ENCODE measurements around the gene AP1M2. TPM values are rescaled to one million over a fixed set of nuclear protein-coding genes. Genes with fewer than 3 reads are reported as not detected.

The AP1M2 gene
- total RNA-seq, 1 experiment from 2014 or later, result 127 TPM

DNA sequence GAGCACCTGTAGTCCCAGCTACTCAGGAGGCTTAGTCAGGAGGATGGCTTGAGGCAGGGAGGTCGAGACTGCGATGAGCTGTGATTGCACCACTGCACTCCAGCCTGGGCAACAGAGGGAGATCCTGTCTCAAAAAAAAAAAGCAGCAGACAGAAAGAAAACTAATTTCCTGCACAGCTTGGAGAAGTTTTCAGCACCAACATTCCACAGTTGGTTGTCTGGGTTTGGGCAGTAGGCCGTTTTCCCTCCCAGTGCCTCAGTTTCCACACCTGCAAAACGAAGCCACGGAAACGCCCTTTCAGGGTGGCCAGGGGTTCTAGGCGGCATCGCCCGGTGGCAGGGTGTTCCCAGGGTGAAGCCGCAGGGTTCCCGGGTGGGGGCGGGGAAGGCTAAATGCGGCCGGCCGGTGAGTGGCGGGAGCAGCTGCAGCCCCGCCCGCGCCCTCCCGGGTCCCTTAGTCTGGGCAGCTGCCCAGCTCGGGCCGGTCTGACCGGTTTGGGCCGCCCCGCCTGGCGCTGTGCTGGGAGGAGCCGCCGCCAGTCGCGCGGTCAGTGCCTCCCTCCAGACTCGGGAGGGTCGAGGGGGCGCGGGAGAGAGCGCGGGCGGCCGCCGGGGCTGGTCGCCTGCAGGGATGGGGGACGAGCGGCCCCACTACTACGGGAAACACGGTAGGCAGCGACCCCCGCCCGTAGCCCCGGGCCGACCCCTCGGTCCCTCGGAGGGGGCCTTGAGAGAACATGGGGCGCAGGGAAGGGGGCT lies 38.1 kb upstream of the AP1M2 start, which contains the start of gene SLC44A2 (continued):
- TF ChIP-seq, protein P1, sequence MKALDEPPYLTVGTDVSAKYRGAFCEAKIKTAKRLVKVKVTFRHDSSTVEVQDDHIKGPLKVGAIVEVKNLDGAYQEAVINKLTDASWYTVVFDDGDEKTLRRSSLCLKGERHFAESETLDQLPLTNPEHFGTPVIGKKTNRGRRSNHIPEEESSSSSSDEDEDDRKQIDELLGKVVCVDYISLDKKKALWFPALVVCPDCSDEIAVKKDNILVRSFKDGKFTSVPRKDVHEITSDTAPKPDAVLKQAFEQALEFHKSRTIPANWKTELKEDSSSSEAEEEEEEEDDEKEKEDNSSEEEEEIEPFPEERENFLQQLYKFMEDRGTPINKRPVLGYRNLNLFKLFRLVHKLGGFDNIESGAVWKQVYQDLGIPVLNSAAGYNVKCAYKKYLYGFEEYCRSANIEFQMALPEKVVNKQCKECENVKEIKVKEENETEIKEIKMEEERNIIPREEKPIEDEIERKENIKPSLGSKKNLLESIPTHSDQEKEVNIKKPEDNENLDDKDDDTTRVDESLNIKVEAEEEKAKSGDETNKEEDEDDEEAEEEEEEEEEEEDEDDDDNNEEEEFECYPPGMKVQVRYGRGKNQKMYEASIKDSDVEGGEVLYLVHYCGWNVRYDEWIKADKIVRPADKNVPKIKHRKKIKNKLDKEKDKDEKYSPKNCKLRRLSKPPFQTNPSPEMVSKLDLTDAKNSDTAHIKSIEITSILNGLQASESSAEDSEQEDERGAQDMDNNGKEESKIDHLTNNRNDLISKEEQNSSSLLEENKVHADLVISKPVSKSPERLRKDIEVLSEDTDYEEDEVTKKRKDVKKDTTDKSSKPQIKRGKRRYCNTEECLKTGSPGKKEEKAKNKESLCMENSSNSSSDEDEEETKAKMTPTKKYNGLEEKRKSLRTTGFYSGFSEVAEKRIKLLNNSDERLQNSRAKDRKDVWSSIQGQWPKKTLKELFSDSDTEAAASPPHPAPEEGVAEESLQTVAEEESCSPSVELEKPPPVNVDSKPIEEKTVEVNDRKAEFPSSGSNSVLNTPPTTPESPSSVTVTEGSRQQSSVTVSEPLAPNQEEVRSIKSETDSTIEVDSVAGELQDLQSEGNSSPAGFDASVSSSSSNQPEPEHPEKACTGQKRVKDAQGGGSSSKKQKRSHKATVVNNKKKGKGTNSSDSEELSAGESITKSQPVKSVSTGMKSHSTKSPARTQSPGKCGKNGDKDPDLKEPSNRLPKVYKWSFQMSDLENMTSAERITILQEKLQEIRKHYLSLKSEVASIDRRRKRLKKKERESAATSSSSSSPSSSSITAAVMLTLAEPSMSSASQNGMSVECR (CRISPR knock-in tag; IDR thresholded peaks at IDR 0.05; ENCODE audit: borderline replicate concordance), result peak; percentile 95
- TF ChIP-seq, protein P2, sequence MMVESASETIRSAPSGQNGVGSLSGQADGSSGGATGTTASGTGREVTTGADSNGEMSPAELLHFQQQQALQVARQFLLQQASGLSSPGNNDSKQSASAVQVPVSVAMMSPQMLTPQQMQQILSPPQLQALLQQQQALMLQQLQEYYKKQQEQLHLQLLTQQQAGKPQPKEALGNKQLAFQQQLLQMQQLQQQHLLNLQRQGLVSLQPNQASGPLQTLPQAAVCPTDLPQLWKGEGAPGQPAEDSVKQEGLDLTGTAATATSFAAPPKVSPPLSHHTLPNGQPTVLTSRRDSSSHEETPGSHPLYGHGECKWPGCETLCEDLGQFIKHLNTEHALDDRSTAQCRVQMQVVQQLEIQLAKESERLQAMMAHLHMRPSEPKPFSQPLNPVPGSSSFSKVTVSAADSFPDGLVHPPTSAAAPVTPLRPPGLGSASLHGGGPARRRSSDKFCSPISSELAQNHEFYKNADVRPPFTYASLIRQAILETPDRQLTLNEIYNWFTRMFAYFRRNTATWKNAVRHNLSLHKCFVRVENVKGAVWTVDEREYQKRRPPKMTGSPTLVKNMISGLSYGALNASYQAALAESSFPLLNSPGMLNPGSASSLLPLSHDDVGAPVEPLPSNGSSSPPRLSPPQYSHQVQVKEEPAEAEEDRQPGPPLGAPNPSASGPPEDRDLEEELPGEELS (CRISPR knock-in tag; IDR thresholded peaks at IDR 0.05), result 0 out of 2 replicates have a peak, but pooled peaks have one; percentile 60
- TF ChIP-seq ZNF416 (CRISPR knock-in tag; IDR thresholded peaks at IDR 0.05) (peak; percentile 5; the same call in 1 of the 2 replicates), IRF2 (CRISPR knock-in tag; IDR thresholded peaks at IDR 0.05; ENCODE audit: borderline replicate concordance, low read depth) (no peak), CREM (CRISPR knock-in tag; IDR thresholded peaks at IDR 0.05) (peak; percentile 21; the same call in 1 of the 2 replicates), HMGA2 (CRISPR knock-in tag; IDR thresholded peaks at IDR 0.05) (no peak), SP1 (CRISPR knock-in tag; conservative IDR thresholded peaks at IDR 0.05) (peak; percentile 91), MYBL2 (CRISPR knock-in tag; IDR thresholded peaks at IDR 0.05) (peak; percentile 92; the same call in 1 of the 2 replicates), ZNF219 (CRISPR knock-in tag; IDR thresholded peaks at IDR 0.05; ENCODE audit: borderline replicate concordance) (no peak), TP53 (CRISPR knock-in tag; IDR thresholded peaks at IDR 0.05) (peak; percentile 83; the same call in 1 of the 2 replicates), CBFB (CRISPR knock-in tag; IDR thresholded peaks at IDR 0.05; ENCODE audit: low read depth) (0 out of 2 replicates have a peak, but pooled peaks have one; percentile 57)
- TF ChIP-seq, protein P3, sequence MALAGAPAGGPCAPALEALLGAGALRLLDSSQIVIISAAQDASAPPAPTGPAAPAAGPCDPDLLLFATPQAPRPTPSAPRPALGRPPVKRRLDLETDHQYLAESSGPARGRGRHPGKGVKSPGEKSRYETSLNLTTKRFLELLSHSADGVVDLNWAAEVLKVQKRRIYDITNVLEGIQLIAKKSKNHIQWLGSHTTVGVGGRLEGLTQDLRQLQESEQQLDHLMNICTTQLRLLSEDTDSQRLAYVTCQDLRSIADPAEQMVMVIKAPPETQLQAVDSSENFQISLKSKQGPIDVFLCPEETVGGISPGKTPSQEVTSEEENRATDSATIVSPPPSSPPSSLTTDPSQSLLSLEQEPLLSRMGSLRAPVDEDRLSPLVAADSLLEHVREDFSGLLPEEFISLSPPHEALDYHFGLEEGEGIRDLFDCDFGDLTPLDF (CRISPR knock-in tag; IDR thresholded peaks at IDR 0.05), result peak; percentile 68; the same call in 1 of the 2 replicates
- TF ChIP-seq, protein P4, sequence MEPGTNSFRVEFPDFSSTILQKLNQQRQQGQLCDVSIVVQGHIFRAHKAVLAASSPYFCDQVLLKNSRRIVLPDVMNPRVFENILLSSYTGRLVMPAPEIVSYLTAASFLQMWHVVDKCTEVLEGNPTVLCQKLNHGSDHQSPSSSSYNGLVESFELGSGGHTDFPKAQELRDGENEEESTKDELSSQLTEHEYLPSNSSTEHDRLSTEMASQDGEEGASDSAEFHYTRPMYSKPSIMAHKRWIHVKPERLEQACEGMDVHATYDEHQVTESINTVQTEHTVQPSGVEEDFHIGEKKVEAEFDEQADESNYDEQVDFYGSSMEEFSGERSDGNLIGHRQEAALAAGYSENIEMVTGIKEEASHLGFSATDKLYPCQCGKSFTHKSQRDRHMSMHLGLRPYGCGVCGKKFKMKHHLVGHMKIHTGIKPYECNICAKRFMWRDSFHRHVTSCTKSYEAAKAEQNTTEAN (CRISPR knock-in tag; IDR thresholded peaks at IDR 0.05), result peak; percentile 88
- TF ChIP-seq, protein P5, sequence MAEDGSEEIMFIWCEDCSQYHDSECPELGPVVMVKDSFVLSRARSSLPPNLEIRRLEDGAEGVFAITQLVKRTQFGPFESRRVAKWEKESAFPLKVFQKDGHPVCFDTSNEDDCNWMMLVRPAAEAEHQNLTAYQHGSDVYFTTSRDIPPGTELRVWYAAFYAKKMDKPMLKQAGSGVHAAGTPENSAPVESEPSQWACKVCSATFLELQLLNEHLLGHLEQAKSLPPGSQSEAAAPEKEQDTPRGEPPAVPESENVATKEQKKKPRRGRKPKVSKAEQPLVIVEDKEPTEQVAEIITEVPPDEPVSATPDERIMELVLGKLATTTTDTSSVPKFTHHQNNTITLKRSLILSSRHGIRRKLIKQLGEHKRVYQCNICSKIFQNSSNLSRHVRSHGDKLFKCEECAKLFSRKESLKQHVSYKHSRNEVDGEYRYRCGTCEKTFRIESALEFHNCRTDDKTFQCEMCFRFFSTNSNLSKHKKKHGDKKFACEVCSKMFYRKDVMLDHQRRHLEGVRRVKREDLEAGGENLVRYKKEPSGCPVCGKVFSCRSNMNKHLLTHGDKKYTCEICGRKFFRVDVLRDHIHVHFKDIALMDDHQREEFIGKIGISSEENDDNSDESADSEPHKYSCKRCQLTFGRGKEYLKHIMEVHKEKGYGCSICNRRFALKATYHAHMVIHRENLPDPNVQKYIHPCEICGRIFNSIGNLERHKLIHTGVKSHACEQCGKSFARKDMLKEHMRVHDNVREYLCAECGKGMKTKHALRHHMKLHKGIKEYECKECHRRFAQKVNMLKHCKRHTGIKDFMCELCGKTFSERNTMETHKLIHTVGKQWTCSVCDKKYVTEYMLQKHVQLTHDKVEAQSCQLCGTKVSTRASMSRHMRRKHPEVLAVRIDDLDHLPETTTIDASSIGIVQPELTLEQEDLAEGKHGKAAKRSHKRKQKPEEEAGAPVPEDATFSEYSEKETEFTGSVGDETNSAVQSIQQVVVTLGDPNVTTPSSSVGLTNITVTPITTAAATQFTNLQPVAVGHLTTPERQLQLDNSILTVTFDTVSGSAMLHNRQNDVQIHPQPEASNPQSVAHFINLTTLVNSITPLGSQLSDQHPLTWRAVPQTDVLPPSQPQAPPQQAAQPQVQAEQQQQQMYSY (CRISPR knock-in tag; IDR thresholded peaks at IDR 0.05), result no peak
- TF ChIP-seq, protein P6, sequence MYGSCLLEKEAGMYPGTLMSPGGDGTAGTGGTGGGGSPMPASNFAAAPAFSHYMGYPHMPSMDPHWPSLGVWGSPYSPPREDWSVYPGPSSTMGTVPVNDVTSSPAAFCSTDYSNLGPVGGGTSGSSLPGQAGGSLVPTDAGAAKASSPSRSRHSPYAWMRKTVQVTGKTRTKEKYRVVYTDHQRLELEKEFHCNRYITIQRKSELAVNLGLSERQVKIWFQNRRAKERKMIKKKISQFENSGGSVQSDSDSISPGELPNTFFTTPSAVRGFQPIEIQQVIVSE (CRISPR knock-in tag; IDR thresholded peaks at IDR 0.05; ENCODE audit: borderline replicate concordance), result no peak
- TF ChIP-seq, protein P7, sequence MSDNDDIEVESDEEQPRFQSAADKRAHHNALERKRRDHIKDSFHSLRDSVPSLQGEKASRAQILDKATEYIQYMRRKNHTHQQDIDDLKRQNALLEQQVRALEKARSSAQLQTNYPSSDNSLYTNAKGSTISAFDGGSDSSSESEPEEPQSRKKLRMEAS (CRISPR knock-in tag; IDR thresholded peaks at IDR 0.05), result peak; percentile 81
- TF ChIP-seq, protein P8, sequence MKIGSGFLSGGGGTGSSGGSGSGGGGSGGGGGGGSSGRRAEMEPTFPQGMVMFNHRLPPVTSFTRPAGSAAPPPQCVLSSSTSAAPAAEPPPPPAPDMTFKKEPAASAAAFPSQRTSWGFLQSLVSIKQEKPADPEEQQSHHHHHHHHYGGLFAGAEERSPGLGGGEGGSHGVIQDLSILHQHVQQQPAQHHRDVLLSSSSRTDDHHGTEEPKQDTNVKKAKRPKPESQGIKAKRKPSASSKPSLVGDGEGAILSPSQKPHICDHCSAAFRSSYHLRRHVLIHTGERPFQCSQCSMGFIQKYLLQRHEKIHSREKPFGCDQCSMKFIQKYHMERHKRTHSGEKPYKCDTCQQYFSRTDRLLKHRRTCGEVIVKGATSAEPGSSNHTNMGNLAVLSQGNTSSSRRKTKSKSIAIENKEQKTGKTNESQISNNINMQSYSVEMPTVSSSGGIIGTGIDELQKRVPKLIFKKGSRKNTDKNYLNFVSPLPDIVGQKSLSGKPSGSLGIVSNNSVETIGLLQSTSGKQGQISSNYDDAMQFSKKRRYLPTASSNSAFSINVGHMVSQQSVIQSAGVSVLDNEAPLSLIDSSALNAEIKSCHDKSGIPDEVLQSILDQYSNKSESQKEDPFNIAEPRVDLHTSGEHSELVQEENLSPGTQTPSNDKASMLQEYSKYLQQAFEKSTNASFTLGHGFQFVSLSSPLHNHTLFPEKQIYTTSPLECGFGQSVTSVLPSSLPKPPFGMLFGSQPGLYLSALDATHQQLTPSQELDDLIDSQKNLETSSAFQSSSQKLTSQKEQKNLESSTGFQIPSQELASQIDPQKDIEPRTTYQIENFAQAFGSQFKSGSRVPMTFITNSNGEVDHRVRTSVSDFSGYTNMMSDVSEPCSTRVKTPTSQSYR (CRISPR knock-in tag; IDR thresholded peaks at IDR 0.05), result peak; percentile 89
- TF ChIP-seq, protein P9, sequence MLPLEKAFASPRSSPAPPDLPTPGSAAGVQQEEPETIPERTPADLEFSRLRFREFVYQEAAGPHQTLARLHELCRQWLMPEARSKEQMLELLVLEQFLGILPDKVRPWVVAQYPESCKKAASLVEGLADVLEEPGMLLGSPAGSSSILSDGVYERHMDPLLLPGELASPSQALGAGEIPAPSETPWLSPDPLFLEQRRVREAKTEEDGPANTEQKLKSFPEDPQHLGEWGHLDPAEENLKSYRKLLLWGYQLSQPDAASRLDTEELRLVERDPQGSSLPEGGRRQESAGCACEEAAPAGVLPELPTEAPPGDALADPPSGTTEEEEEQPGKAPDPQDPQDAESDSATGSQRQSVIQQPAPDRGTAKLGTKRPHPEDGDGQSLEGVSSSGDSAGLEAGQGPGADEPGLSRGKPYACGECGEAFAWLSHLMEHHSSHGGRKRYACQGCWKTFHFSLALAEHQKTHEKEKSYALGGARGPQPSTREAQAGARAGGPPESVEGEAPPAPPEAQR (CRISPR knock-in tag; IDR thresholded peaks at IDR 0.05), result no peak

Data from WTC11 (cell line).